HUES64 (cell line): Measurements from ENCODE around the gene LBX2.

Experiments used
- H3K27ac ChIP-seq: 2 replicates; pipeline ENCODE4 v1.7.0; 2013; ENCODE audit warnings: low read depth, low read length, inconsistent platforms
- H3K27me3 ChIP-seq: 2 replicates; pipeline ENCODE4 v1.6.1; 2013; ENCODE audit warnings: mild to moderate bottlenecking, low read length; ENCODE audit not compliant: insufficient read depth
- H3K36me3 ChIP-seq: 2 replicates; pipeline ENCODE4 v1.6.1; 2013; ENCODE audit warnings: mild to moderate bottlenecking, low read length; ENCODE audit not compliant: insufficient read depth
- H3K4me1 ChIP-seq: 2 replicates; pipeline ENCODE4 v1.6.1; 2013; ENCODE audit warnings: mild to moderate bottlenecking, low read length, moderate library complexity; ENCODE audit not compliant: insufficient read depth
- H3K4me3 ChIP-seq: 2 replicates; pipeline ENCODE4 v1.5.1; 2013; ENCODE audit warnings: mild to moderate bottlenecking, low read length, moderate library complexity
- H3K9ac ChIP-seq: 2 replicates; pipeline ENCODE4 v1.6.1; 2013; ENCODE audit warnings: mild to moderate bottlenecking, low read depth, low read length
- H3K9me3 ChIP-seq: 2 replicates; pipeline ENCODE4 v1.6.1; 2013; ENCODE audit warnings: low read depth, low read length; ENCODE audit not compliant: insufficient read depth
- WGBS: fragments of 150-250, 120-280 bp; methylation state at CpG from one replicate; pipeline ENCODE4 v1.1.7; 2013; ENCODE audit warnings: missing lambda C conversion rate; 5-methylcytosine and 5-hydroxymethylcytosine counted together

LBX2 gene

DNA sequence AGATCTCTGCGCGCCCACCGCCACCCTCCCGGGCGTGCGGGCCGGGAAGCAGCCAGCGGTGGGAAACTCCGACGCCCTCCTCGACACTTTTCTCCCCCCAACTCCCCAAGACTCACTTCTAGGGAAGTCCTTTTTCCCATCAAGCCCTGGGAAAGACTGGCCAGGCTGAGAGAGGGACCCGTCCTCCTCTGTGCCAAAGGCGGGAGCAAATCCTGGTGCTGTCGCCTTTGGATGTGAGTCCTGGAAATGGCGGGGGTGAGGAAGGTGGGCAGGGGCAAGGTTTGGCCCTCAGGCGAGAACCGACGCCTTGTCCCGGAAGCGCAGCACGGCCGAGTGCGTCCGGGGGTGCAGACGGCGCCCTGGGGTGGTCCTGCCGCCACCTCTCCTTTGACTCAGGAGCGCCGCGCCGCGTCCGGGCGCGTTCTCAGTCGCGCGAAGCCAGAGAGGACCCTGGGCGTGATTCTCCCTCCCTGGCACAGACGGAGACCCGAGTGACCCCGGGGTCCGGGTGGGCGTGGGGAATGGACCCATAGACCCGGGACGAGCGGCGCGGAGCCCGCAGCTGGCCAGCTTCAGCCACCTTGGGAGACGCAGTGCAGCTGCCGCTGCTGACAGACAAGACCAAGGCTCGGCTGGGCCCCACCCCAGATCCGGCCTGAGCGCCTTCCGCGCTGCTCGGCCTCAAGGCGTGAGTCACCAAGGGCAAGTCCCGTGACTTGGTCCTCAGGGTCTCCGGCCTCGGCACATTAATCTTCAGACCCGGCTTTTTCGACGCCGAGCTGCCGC is 3.5 kb upstream of the LBX2 start:
- 2% methylated on average over 67 of the region's 67 CpGs for WGBS
- Histone ChIP-seq H3K4me3 (peak overlapping the region; percentile 62), H3K9ac (0 out of 2 replicates have a peak overlapping the region, but pooled peaks have one; percentile 40)

DNA sequence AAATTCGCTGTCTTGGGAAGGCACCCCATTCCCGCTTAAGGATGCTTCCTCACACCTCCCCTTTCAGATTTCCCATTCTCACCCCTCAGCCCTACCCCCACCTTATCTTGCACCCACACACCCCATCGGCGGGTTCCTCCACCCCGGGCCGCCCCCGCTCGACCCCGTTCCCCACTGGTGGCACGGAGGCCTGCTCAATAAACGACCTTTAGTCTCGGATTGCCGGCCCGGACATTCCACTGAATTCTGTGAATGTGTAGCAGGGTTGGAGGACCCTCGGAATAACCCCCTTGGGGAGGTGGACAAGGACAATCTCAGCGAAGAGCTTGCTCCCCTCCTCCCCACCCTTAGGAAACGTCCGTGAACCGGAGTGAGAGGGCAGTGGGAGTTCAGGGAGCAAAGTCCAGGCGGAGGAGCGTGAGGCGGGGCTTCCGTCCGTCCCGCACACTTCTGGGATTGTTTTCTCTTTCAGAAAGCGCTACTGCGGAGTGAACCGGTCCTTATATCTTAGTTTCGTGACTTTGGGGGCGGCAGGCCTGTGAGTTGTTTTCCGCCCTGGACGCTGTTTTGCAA is 2.8 kb upstream of the LBX2 start:
- 11% methylated on average over 31 of the region's 32 CpGs for WGBS
- Histone ChIP-seq H3K27ac (no peak overlapping the region), H3K36me3 (peaks cover 14% of the 10 kb centered on the region), H3K4me1 (peaks cover 26% of the 10 kb centered on the region), H3K9ac (0 out of 2 replicates have a peak overlapping the region, but pooled peaks have one; percentile 40), H3K27me3 (peaks cover 86% of the 10 kb centered on the region), H3K4me3 (peak overlapping the region; percentile 62), H3K9me3 (no peaks in the 10 kb centered on the region)

More for the DNA sequence above, 3.5 kb upstream of the LBX2 start:
- Histone ChIP-seq H3K9me3 (no peaks in the 10 kb centered on the region), H3K27me3 (peaks cover 79% of the 10 kb centered on the region), H3K36me3 (peaks cover 14% of the 10 kb centered on the region), H3K27ac (no peak overlapping the region), H3K4me1 (peaks cover 26% of the 10 kb centered on the region)

GRCh38 chr2:74501335-74502071 is 2.1 kb upstream of the LBX2 start:
- no peak overlapping the region for H3K9ac ChIP-seq
- no peak overlapping the region for H3K27ac ChIP-seq
- H3K9me3 ChIP-seq: no peaks in the 10 kb centered on the region
- H3K36me3 ChIP-seq: peaks cover 14% of the 10 kb centered on the region
- H3K4me1 ChIP-seq: peaks cover 22% of the 10 kb centered on the region
- WGBS: 45% methylated on average over 17 of the region's 18 CpGs
- H3K4me3 ChIP-seq: peak overlapping the region; percentile 62; the same call in 1 of the 2 replicates
- peaks cover 93% of the 10 kb centered on the region for H3K27me3 ChIP-seq

GRCh38 chr2:74500578-74500946 is 1.2 kb upstream of the LBX2 start:
- H3K36me3 ChIP-seq: peaks cover 10% of the 10 kb centered on the region
- H3K27ac ChIP-seq: no peak overlapping the region
- no peak overlapping the region for H3K4me3 ChIP-seq
- no peaks in the 10 kb centered on the region for H3K9me3 ChIP-seq
- H3K9ac ChIP-seq: no peak overlapping the region
- peaks cover 21% of the 10 kb centered on the region for H3K4me1 ChIP-seq
- H3K27me3 ChIP-seq: peaks cover 100% of the 10 kb centered on the region

GRCh38 chr2:74499940-74500577 is 656 bp upstream of the LBX2 start:
- Histone ChIP-seq H3K9ac (no peak overlapping the region), H3K9me3 (no peaks in the 10 kb centered on the region), H3K4me3 (peak overlapping the region; percentile 46), H3K36me3 (peaks cover 5% of the 10 kb centered on the region; the same call in 1 of the 2 replicates), H3K4me1 (peaks cover 21% of the 10 kb centered on the region), H3K27me3 (peaks cover 100% of the 10 kb centered on the region), H3K27ac (no peak overlapping the region)
- 30% methylated on average over 15 of the region's 15 CpGs for WGBS

- H3K27me3 ChIP-seq: peaks cover 89% of the 10 kb centered on the region
- H3K4me1 ChIP-seq: peaks cover 15% of the 10 kb centered on the region
- H3K27ac ChIP-seq: no peak overlapping the region
- peak overlapping the region; percentile 22 for H3K9ac ChIP-seq
- 1% methylated on average over 41 of the region's 41 CpGs for WGBS
- peaks cover 6% of the 10 kb centered on the region for H3K36me3 ChIP-seq
- peak overlapping the region; percentile 46 for H3K4me3 ChIP-seq
- H3K9me3 ChIP-seq: no peaks in the 10 kb centered on the region
These were observed 720 bp downstream of the LBX2 start for GRCh38 chr2:74498500-74499266.

DNA sequence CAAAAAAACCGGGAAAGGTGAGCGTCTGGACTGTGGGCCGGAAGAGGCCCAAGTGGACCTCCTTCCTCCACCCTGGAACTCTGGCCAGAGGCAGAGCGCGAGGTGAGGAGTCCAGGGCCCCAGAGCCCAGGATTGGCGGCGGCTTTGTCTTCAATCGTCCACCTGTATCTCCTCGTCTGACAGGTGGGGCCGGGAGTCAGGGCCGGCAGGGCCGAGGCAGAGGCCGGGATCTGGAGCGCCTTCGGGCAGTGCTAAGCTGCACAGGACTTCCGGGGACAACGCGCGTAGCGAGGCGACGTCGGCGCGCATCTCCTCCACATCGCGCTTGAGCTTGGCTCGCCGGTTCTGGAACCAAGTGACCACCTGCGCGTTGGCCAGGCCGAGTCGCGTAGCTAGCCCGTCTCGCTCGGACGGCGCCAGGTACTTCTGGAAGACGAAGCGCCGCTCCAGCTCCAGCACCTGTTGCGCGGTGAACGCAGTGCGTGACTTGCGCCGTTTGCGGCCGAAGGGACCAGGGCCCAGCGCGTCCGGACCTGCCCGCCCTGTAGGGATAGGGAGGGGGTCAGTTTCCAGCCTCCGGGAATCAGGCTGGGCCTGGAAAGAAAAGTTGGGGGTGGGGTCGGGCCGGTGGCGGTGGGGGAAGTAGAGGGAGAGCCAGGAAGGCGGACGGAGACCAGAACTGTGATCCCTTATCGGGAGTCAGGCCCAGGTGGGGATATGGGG is 1.5 kb downstream of the LBX2 start:
- H3K9ac ChIP-seq: no peak overlapping the region; the same call in 1 of the 2 replicates
- H3K4me1 ChIP-seq: peaks cover 15% of the 10 kb centered on the region
- peak overlapping the region; percentile 46 for H3K4me3 ChIP-seq
- peaks cover 13% of the 10 kb centered on the region for H3K36me3 ChIP-seq
- H3K27ac ChIP-seq: no peak overlapping the region
- 3% methylated on average over 61 of the region's 61 CpGs for WGBS
- H3K9me3 ChIP-seq: no peaks in the 10 kb centered on the region
- H3K27me3 ChIP-seq: peaks cover 81% of the 10 kb centered on the region

- 73% methylated on average over 19 of the region's 19 CpGs for WGBS
- H3K4me3 ChIP-seq: peak overlapping the region; percentile 46
- peaks cover 15% of the 10 kb centered on the region for H3K4me1 ChIP-seq
- H3K9me3 ChIP-seq: no peaks in the 10 kb centered on the region
- H3K36me3 ChIP-seq: peaks cover 21% of the 10 kb centered on the region
- peaks cover 74% of the 10 kb centered on the region for H3K27me3 ChIP-seq
- no peak overlapping the region for H3K27ac ChIP-seq
- no peak overlapping the region for H3K9ac ChIP-seq
These were observed 2.2 kb downstream of the LBX2 start for GRCh38 chr2:74496997-74497776.

DNA sequence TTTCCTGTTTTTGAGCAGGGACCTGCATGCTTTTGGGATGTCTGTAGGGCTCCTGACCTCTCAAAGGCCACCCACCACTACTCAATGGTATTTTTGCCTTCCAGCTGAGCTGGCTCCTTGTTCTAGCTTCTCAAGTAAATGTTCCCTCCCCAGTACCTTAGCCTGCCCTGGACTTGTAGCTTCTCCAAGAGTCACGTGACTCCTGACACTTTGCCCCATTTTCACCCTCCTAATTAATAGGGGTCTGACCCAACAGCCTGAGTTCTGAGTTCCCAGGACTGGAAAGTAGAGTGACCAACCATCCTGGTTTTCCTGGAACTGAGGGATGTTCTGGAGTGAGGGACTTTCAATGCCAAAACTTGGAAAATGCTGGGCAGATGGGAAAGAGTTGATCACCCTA is 4.0 kb downstream of the LBX2 start:
- WGBS: 80% methylated on average over 1 of the region's 1 CpG
- H3K4me3 ChIP-seq: no peak overlapping the region
- H3K27me3 ChIP-seq: peaks cover 56% of the 10 kb centered on the region
- peaks cover 38% of the 10 kb centered on the region for H3K36me3 ChIP-seq
- H3K9me3 ChIP-seq: no peaks in the 10 kb centered on the region
- H3K9ac ChIP-seq: no peak overlapping the region
- H3K27ac ChIP-seq: no peak overlapping the region
- peaks cover 7% of the 10 kb centered on the region for H3K4me1 ChIP-seq
